ENCODE measurements around the gene DSC1. TPM values are rescaled to one million over a fixed set of nuclear protein-coding genes. Genes with fewer than 3 reads are reported as not detected.

Gene DSC1
- total and polyA plus RNA-seq, 2 of the 8 experiments (the other 6 are each of a cell fraction or from before 2014, with no cell fraction given), result 0.02 TPM; not detected in 1

DNA sequence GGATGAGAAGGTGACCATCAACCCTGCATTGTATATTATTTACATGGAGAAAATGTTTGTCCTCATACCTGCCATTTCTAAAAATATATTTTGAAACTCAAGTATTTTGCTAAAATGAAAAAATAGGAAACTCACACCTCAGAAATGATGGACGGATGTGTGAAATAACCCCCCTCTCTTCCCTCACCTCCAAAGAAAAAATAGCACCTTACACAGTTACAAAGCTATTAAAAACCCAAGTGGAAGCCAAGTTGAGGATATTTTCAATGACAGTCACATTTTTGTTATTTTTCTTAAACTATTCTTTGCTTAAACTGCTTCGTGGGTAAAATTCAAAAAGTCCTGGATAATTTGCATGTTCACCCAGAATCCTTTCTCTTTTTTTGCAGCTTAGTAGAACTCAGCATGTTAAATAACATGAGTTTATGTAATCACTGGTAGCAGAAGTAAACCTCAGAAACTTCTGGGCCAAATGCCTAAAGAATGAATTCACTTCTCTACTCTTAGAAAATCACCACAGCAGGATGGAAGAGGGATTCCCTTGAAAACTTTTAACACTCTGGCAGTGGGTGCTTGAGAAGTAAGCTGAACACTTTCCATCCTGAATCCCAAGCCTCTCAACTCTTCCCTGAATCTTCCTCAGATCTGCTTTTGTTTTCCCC lies 768 bp downstream of the DSC1 start:
- H3K56ac ChIP-seq (replicated peaks; ENCODE audit: insufficient read length, low read depth, low read length), result no peak overlapping the region

More for the DNA sequence above, 768 bp downstream of the DSC1 start:
- Histone ChIP-seq H2BK120ac (replicated peaks; ENCODE audit: low read depth, low read length) (no peak overlapping the region), H3K27ac (ENCODE audit: low read depth, low read length) (no peak overlapping the region), H2BK20ac (ENCODE audit: low read length) (no peak overlapping the region), H3K23me2 (ENCODE audit: low read depth, low read length) (no peaks in the 10 kb centered on the region), H3K4me1 (replicated peaks in 1 of 4; ENCODE audit: control insufficient read depth in 3 of 4, insufficient read depth in 4 of 4, low read length in 3 of 4) (peaks cover 0 to 5% (median 0%) of the 10 kb centered on the region in 4 experiments; a peak in 2 of 7 replicates), H3K9ac (replicated peaks in 1 of 4; ENCODE audit: extremely low read depth in 1 of 4, low read depth in 3 of 4, low read length in 3 of 4) (no peak overlapping the region), H2AFZ (ENCODE audit: low read length) (peak overlapping the region; percentile 70; the same call in 1 of the 2 replicates), H3K23ac (ENCODE audit: insufficient read length) (no peak overlapping the region), H3K79me1 (ENCODE audit: low read depth, low read length) (no peaks in the 10 kb centered on the region), H2AK5ac (ENCODE audit: low read depth, low read length) (no peak overlapping the region), H3K14ac (ENCODE audit: insufficient read length) (no peak overlapping the region), H3K79me2 (ENCODE audit: control insufficient read depth in 1 of 2, insufficient read depth in 2 of 2, low read length in 2 of 2) (no peaks in the 10 kb centered on the region), H2BK12ac (ENCODE audit: low read depth, low read length) (no peak overlapping the region), H3K4ac (replicated peaks; ENCODE audit: insufficient read length, low read depth, low read length) (no peak overlapping the region), H2BK15ac (ENCODE audit: low read length) (no peak overlapping the region), H3K27me3 (replicated peaks in 1 of 4; ENCODE audit: control insufficient read depth in 3 of 4, extremely low read depth in 1 of 4, insufficient read depth in 3 of 4, low read length in 3 of 4) (no peaks in the 10 kb centered on the region), H3K4me2 (ENCODE audit: insufficient read depth in 1 of 2, low read depth in 2 of 2, low read length in 2 of 2) (no peak overlapping the region), H4K5ac (ENCODE audit: insufficient read length, low read depth, low read length) (no peak overlapping the region), H3K4me3 (ENCODE audit: extremely low read depth in 1 of 4, insufficient read depth in 2 of 4, low read depth in 3 of 4, low read length in 4 of 4) (no peak overlapping the region), H3K9me3 (ENCODE audit: insufficient read depth in 2 of 2, low read depth in 1 of 2, low read length in 1 of 2) (no peaks in the 10 kb centered on the region), H4K91ac (replicated peaks; ENCODE audit: insufficient read length, low read length) (no peak overlapping the region), H2BK5ac (ENCODE audit: low read depth, low read length) (no peak overlapping the region), H4K8ac (ENCODE audit: extremely low read depth, insufficient read depth, low read length) (no peak overlapping the region), H3K36me3 (ENCODE audit: control insufficient read depth in 2 of 4, insufficient read depth in 4 of 4, low read length in 3 of 4) (no peaks in the 10 kb centered on the region), H3K18ac (ENCODE audit: extremely low read depth, low read length) (no peak overlapping the region), H4K20me1 (replicated peaks in 1 of 2; ENCODE audit: control insufficient read depth in 1 of 2, insufficient read depth in 2 of 2, low read length in 2 of 2) (no peaks in the 10 kb centered on the region)
- TF ChIP-seq BRCA1 (IDR thresholded peaks at IDR 0.05; ENCODE audit: low read depth, low read length), result no peak
- no peak for TF ChIP-seq SAP30 (IDR thresholded peaks at IDR 0.05; ENCODE audit: insufficient read depth, insufficient replicate concordance, low read length)
- TF ChIP-seq POU5F1 (IDR thresholded peaks at IDR 0.05; ENCODE audit: low read depth, low read length), result no peak
- TF ChIP-seq HDAC2 (IDR thresholded peaks at IDR 0.05; ENCODE audit: borderline replicate concordance in 1 of 2, low read depth in 2 of 2, low read length in 2 of 2), result no peak
- TF ChIP-seq KDM1A (IDR thresholded peaks at IDR 0.05; ENCODE audit: borderline replicate concordance, low read length), result no peak
- no peak for TF ChIP-seq CEBPB (IDR thresholded peaks at IDR 0.05; ENCODE audit: low read depth, low read length)
- no peak for TF ChIP-seq SIRT6 (IDR thresholded peaks at IDR 0.05; ENCODE audit: low read length)
- WGBS, 2 experiments (ENCODE audit: extremely low coverage in 1 of 2, insufficient coverage in 1 of 2, insufficient read length in 1 of 2, insufficient replicate concordance in 2 of 2, low coverage in 1 of 2, low lambda C conversion rate in 2 of 2, missing lambda C conversion rate in 1 of 2), result 97% methylated on average over 2 of the region's 2 CpGs; no CpG with 5 or more reads in 1 of the 2 experiments
- ChIA-PET POLR2A (ENCODE audit: partially characterized antibody) (no interaction called here), CTCF (ENCODE audit: partially characterized antibody) (interaction anchor here (0.8 to 1.0 kb wide), 2 partner anchors 12 to 263 kb away, joined by 4 read pairs; no protein-coding TSS in a partner anchor)
- no peak for DNase-seq (ENCODE audit: low read depth in 1 of 2, low spot score in 2 of 2)
- FAIRE-seq, result no peak
